Fibroblast of skin of right biceps (primary cell): ENCODE data around the gene SCAPER.
"Not testable (repeated sequence)": the region's sequence is repeated elsewhere in the genome, so short reads cannot be mapped to it uniquely, and the experiment has no call there.

Experiments used
- DNase-seq: peaks from one replicate; pipeline ENCODE4 v3.0.0-alpha.2; 2013

The SCAPER gene

DNA sequence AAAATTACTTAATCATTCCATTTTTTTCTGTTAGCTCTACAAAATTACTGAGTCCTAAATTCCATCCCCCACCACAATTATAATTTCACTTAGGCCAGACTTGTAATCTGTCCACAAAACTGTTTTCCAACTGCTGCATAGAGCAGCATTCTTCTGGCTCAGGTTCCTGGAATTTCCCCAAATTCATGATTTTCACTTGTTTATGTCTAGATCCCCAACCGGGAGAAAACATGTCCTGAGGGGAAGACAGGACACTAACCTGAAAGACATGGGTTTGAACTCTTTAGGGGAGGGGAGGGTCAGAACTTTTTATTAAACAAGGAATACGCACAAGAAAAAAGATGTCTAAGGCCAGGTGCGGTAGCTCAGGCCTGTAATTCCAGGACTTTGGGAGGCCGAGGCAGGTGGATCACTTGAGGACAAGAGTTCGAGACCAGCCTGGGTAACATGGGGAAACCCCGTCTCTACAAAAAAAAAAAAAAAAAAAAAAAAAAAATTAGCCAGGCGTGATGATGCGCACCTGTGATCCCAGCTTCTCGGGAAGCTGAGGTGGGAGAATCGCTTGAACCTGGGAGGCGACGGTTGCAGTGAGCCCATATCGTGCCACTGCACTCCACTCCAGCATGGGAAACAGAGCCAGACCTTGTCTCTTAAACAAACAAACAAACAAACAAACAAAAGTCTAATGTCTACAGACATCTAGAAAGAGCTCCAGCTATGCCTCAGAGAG, 595.4 kb downstream of the SCAPER start:
- DNase-seq = no peak

GRCh38 chr15:76303909-76304308, 601.2 kb downstream of the SCAPER start:
- no peak for DNase-seq

- no peak for DNase-seq
Measured at GRCh38 chr15:76299786-76300185, 605.4 kb downstream of the SCAPER start.

DNA sequence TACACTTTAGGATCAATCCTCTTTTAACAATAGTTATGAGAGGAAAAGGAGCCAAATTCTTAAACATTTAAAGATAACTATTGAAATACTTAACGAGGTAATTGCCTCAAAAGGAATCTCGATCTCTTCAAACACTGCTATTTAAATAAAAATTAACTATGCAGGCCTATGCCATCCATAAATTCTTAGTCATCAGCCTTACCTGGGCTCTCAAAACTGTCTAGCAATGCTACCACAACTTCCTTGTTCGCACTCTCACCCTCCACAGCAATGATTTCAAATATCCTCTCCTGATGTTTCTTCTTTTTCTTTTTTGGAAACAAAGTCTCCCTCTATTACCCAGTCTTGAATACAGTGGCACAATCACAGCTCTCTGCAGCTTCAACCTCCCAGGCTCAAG, 606.2 kb downstream of the SCAPER start:
- DNase-seq = no peak

DNA sequence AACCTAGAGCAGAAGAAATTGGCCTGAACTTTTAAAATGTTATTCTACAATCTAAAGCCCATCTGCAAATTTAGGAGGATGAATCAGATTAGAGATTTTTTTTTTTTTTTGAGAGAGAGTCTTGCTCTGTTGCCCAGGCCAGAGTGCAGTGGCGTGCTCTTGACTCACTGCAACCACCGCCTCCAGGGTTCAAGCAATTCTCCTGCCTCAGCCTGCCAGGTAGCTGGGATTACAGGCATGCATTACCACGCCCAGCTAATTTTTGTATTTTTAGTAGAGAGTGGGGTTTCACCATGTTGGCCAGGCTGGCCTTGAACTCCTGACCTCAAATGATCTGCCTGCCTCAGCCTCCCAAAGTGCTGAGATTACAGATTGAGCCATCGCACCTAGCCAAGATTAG, 607.2 kb downstream of the SCAPER start:
- DNase-seq = not testable (repeated sequence)
